GM19193 (cell line): Measurements from ENCODE around the gene RAPGEF2.

Experiments
- POLR2A ChIP-seq: IDR thresholded peaks from 4 replicates; pipeline ENCODE4 v1.6.1; 2011; ENCODE audit not compliant: insufficient read depth, insufficient read length; ENCODE audit errors: extremely low read depth

Gene RAPGEF2

GRCh38 chr4:159317203-159317602 is 214.3 kb downstream of the RAPGEF2 start:
- no peak for TF ChIP-seq POLR2A

GRCh38 chr4:159319027-159319426 is 216.1 kb downstream of the RAPGEF2 start:
- TF ChIP-seq POLR2A = no peak

- TF ChIP-seq POLR2A = no peak
Measured at GRCh38 chr4:159326480-159326879, 223.6 kb downstream of the RAPGEF2 start.

DNA sequence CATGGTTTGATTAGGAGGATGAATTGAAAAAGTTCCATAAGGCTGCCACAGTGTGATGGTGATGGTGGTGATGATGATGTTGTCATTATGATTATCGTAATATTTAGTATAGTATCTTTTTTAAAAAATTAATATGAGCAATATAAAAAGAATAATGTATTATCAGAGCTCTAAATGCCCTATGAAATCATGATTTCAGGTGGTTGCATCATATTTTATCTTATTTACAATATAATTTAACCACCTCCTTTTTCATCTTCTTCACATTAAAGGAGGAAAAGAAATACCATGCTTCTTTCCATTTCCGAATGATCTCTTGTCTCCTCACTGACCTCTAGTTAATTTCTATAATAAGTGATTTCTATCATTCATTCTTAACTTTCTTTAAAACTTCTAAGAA is 225.9 kb downstream of the RAPGEF2 start:
- TF ChIP-seq POLR2A = no peak

DNA sequence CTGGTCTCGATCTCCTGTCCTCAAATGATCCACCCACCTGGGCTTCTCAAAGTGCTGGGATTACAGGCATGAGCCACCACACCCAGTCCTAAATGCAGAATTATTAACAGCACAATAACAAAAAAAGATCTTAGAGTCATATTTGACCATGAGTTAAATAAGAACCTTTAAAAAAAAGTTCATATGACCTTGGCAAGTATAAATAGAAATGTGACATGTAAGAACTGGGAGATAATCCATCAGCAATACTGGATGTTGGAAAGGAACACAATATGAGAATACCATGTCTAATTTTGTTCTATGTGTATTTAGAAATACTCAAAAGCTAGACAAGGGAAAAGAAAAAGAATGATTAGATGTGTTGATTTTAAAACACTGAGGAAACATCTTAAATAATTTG is 231.6 kb downstream of the RAPGEF2 start:
- TF ChIP-seq POLR2A = no peak

- TF ChIP-seq POLR2A = no peak
Measured at GRCh38 chr4:159337041-159337440, 234.2 kb downstream of the RAPGEF2 start.

DNA sequence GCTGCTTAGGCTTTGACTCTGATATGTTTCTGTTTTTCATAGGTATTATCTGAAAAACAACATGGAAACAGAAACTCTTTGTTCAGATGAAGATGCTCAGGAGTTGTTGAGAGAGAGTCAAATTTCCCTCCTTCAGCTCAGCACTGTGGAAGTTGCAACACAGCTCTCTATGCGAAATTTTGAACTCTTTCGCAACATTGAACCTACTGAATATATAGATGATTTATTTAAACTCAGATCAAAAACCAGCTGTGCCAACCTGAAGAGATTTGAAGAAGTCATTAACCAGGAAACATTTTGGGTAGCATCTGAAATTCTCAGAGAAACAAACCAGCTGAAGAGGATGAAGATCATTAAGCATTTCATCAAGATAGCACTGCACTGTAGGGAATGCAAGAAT is 238.6 kb downstream of the RAPGEF2 start:
- no peak for TF ChIP-seq POLR2A

DNA sequence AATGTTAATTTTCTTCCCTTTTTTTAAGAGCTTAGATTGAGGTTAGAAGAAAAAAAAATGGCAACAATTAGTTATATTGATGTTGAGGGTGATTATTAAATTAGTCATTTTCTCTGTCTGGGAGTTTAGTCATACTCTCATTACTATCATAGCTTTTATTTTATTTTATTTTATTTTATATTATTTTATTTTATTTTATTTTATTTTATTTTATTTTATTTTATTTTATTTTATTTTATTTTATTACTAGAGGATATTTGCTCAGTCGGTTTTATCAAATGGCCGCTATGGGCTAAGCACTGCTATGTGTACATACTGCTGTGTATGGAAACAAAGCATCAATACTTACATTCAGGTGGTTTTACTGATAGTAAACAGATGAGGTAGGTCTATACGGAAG is 239.5 kb downstream of the RAPGEF2 start:
- TF ChIP-seq POLR2A = no peak

- TF ChIP-seq POLR2A = no peak
Measured at GRCh38 chr4:159343116-159343515, 240.2 kb downstream of the RAPGEF2 start.

DNA sequence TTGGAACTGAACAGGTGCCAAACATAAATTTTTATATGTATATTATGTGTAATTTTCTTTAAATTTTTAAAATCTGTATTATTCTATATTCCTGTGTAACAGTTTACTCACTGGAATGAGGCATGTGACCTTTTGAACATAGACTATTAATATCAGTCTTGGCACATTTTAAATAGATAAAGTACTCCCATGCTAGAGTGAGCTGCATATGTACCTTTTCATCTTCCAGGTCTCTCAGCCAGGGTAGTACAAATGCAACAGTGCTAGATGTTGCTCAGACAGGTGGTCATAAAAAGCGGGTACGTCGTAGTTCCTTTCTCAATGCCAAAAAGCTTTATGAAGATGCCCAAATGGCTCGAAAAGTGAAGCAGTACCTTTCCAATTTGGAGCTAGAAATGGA is 242.0 kb downstream of the RAPGEF2 start:
- TF ChIP-seq POLR2A = no peak

DNA sequence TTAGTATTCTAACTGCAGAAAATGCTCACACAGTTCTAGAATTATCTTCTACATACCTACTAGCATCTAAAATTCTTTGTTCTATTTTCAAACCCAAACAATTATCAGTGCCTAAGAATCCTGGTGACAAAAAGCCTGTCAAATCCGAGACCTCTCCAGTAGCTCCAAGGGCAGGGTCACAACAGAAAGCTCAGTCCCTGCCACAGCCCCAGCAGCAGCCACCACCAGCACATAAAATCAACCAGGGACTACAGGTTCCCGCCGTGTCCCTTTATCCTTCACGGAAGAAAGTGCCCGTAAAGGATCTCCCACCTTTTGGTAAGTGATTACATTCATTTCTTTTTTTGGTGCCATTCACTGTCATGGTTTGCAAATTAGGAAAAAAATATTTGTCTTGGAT is 243.8 kb downstream of the RAPGEF2 start:
- TF ChIP-seq POLR2A = no peak

GRCh38 chr4:159347813-159348212 is 244.9 kb downstream of the RAPGEF2 start:
- TF ChIP-seq POLR2A = no peak

DNA sequence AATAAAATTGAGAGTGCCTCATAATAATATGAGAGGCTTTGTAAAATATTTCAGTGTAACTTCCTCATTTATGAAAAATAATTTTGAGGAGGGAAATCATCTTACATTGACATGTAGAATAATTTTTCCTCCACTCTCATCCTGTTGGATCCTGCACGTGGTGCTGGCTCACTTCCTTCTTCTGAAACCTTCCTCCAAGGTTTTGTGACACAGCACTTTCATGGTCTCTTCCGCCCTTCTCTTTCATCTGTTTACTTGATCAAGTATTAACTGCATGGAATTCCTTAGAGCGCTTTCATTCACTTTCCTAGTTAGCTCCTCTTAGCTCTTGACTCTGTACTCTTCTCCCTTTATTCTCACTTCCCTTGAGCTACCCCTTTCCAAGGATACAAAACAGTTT is 246.5 kb downstream of the RAPGEF2 start:
- no peak for TF ChIP-seq POLR2A

DNA sequence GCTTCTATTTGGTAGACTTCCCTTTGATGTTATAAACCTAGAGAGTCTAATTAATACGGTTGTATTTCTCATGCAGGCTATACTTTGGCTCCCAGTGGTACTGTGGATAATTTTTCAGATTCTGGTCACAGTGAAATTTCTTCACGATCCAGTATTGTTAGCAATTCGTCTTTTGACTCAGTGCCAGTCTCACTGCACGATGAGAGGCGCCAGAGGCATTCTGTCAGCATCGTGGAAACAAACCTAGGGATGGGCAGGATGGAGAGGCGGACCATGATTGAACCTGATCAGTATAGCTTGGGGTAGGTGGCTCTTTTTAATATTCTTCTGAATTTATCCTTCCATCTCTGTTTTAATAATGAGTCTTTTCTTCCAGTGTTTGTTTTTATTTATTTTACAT is 249.7 kb downstream of the RAPGEF2 start:
- TF ChIP-seq POLR2A = no peak

DNA sequence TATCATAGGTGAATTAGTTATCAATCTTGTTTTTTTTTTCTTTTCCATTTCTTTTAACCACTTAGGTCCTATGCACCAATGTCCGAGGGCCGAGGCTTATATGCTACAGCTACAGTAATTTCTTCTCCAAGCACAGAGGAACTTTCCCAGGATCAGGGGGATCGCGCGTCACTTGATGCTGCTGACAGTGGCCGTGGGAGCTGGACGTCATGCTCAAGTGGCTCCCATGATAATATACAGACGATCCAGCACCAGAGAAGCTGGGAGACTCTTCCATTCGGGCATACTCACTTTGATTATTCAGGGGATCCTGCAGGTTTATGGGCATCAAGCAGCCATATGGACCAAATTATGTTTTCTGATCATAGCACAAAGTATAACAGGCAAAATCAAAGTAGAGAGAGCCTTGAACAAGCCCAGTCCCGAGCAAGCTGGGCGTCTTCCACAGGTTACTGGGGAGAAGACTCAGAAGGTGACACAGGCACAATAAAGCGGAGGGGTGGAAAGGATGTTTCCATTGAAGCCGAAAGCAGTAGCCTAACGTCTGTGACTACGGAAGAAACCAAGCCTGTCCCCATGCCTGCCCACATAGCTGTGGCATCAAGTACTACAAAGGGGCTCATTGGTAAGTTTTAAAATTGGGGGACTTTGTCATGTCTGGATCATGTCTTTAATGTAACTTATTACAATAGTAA is 250.7 kb downstream of the RAPGEF2 start:
- TF ChIP-seq POLR2A = no peak

DNA sequence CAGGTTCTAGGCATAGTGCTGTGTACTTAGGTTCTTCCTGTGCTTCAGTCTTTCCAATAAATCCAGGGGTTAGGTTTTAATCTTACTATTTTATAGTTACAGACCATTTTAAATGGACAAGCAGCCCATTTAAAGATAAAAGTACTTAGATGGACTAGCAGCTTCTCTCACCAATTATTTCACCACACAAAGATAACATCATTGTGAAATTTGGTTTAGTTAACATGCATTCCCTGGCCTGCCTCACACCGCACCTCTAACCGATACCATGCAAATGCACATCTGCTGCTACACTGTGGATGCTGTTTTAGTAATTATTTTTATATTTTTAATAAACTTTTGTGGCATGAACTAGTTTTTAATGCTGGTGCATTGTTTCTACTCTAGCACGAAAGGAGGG is 252.6 kb downstream of the RAPGEF2 start:
- TF ChIP-seq POLR2A = no peak

DNA sequence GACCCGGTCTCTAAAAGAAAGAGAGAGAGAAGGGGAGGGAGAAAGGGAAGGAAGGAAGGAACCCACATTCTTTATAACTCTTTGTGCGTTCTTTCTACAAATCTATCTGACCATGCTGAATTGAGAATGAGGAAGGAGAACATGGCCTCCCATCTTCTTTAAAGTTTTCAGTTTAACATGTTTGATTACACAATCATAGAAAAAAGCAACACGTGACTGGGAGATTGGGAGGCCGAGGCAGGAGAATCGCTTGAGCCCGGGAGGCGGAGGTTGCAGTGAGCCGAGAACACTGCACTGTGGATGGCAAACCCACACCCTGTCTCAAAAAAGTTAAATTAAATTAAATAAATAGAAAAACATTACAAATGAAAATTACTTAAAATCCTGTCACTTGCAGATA is 254.5 kb downstream of the RAPGEF2 start:
- no peak for TF ChIP-seq POLR2A
